GM03348 (cell line): ENCODE data around the gene LDB1.

Source experiments
- DNase-seq: peaks from one replicate; pipeline ENCODE4 v3.0.0; 2012; ENCODE audit warnings: low spot score

The LDB1 gene

GRCh38 chr10:102113261-102113955 is 6.8 kb downstream of the LDB1 start:
- no peak for DNase-seq

GRCh38 chr10:102112210-102112817 is 7.9 kb downstream of the LDB1 start:
- DNase-seq, result no peak

- DNase-seq, result no peak
Measured at GRCh38 chr10:102111276-102111675, 8.9 kb downstream of the LDB1 start.

GRCh38 chr10:102109166-102110116 is 10.7 kb downstream of the LDB1 start:
- DNase-seq, result no peak

- no peak for DNase-seq
Measured at GRCh38 chr10:102106998-102107397, 13.2 kb downstream of the LDB1 start.

GRCh38 chr10:102102421-102102820 is 17.7 kb downstream of the LDB1 start:
- DNase-seq, result no peak

- no peak for DNase-seq
Measured at GRCh38 chr10:102101152-102101551, 19.0 kb downstream of the LDB1 start.

- no peak for DNase-seq
Measured at GRCh38 chr10:102096449-102096848, 23.7 kb downstream of the LDB1 start.

GRCh38 chr10:102090772-102091171 is 29.4 kb downstream of the LDB1 start:
- no peak for DNase-seq

GRCh38 chr10:102086196-102086595 is 34.0 kb downstream of the LDB1 start:
- DNase-seq, result no peak

GRCh38 chr10:102085336-102085735 is 34.8 kb downstream of the LDB1 start:
- DNase-seq, result no peak

- no peak for DNase-seq
Measured at GRCh38 chr10:102083541-102083940, 36.6 kb downstream of the LDB1 start.

GRCh38 chr10:102072673-102073527 is 47.3 kb downstream of the LDB1 start:
- DNase-seq, result peak; percentile 90

- no peak for DNase-seq
Measured at GRCh38 chr10:102069071-102069470, 51.1 kb downstream of the LDB1 start.

GRCh38 chr10:102068216-102068615 is 52.0 kb downstream of the LDB1 start:
- DNase-seq, result no peak

GRCh38 chr10:102067091-102067916 is 52.9 kb downstream of the LDB1 start:
- no peak for DNase-seq

GRCh38 chr10:102066399-102067088 is 53.6 kb downstream of the LDB1 start:
- DNase-seq, result no peak

- peak; percentile 67 for DNase-seq
Measured at GRCh38 chr10:102065561-102066398, 54.4 kb downstream of the LDB1 start.

- peak; percentile 98 for DNase-seq
Measured at GRCh38 chr10:102064868-102065560, 55.2 kb downstream of the LDB1 start, which contains the start of gene HPS6. TSS of gene HPS6 (plus strand) at chr10:102065349. CDS start at chr10:102065475, 126 bp downstream.
